Fibroblast of the aortic adventitia (primary cell): ENCODE results near the gene KCNH6. TPM values are rescaled to one million over a fixed set of nuclear protein-coding genes. Genes with fewer than 3 reads are reported as not detected.

ENCODE experiments used
- DNase-seq: peaks from one replicate; pipeline ENCODE4 v3.0.0-alpha.2; 2010; ENCODE audit warnings: low read depth
- H3K4me3 ChIP-seq: 2 replicates; pipeline ENCODE4 v1.5.1; 2011; ENCODE audit warnings: low read depth, mild to moderate bottlenecking, control low read depth, low read length, moderate library complexity
- total RNA-seq: library from RNA; depleted of rRNA; stranded (reverse); fragments of >200 nt; gene quantifications from 2 replicates; pipeline ENCODE4 v1.2.3, GENCODE V29; 2012; ENCODE audit warnings: low replicate concordance
- TF ChIP-seq, protein P1 (sequence below): IDR thresholded peaks from 2 replicates; pipeline ENCODE4 v1.5.1; 2011; ENCODE audit warnings: mild to moderate bottlenecking, low read length, control low read depth, inconsistent platforms; ENCODE audit not compliant: insufficient read depth

Gene KCNH6
- total RNA-seq, 1 donor: not detected

DNA sequence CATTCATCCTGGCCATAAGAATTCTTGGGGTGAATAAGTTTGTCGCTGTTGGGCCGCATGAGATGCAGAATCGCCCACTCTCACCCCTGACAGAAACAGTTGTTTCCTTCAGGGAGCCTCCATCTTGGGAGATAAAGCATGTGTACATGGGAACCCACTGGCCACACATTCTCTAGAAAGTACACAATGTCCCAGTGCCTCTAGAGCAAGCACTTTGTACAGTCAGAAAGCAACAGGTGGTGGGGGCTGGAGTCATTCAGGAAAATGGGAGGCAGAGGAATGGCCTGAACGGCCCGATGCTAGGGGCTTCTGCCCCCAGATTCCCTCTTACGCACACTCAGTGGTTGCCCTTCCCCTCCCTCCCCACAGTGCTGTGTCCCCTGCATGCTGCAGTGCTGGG lies 30.2 kb upstream of the KCNH6 start:
- H3K4me3 ChIP-seq: no peak overlapping the region
- TF ChIP-seq, protein P1, sequence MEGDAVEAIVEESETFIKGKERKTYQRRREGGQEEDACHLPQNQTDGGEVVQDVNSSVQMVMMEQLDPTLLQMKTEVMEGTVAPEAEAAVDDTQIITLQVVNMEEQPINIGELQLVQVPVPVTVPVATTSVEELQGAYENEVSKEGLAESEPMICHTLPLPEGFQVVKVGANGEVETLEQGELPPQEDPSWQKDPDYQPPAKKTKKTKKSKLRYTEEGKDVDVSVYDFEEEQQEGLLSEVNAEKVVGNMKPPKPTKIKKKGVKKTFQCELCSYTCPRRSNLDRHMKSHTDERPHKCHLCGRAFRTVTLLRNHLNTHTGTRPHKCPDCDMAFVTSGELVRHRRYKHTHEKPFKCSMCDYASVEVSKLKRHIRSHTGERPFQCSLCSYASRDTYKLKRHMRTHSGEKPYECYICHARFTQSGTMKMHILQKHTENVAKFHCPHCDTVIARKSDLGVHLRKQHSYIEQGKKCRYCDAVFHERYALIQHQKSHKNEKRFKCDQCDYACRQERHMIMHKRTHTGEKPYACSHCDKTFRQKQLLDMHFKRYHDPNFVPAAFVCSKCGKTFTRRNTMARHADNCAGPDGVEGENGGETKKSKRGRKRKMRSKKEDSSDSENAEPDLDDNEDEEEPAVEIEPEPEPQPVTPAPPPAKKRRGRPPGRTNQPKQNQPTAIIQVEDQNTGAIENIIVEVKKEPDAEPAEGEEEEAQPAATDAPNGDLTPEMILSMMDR: no peak
- DNase-seq: no peak

DNA sequence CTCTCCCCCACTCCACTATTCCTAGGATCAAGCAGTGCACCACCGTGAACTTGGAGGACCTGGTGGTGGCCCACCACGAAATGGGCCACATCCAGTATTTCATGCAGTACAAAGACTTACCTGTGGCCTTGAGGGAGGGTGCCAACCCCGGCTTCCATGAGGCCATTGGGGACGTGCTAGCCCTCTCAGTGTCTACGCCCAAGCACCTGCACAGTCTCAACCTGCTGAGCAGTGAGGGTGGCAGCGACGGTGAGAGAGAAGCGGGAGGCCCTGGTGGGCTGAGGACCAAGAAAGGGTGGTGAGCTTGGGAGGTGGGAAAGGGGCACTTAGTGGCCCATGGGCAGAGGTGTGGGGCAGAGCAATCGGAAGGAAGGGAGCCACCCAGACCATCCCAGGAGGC lies 29.7 kb upstream of the KCNH6 start:
- DNase-seq: no peak
- no peak overlapping the region for H3K4me3 ChIP-seq
- TF ChIP-seq, protein P1: no peak

DNA sequence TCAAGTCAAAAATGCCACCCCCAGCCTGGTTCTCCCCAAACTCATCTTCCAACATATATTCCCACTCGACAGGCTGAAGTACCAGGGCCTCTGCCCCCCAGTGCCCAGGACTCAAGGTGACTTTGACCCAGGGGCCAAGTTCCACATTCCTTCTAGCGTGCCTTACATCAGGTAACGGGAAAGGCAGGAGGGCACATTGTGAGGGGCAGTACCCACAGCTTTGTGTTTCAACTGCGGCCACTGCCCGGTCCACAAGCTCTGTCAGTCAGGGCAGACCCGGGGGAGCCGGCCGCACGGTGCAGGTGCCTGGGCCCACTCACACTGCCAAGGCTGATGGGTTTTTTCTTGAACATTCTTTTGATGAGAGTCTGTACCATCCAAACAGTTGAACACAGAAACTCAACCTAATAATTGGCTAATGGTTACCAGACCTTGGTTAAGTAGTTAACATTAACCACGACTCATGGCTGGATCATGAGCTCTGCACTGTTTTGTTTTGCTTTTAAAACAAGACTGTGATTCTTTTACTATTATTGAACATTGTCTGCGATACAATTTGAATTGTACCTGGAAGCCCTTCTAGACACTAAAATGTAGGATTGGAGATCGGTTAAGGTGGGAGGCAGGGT lies 28.7 kb upstream of the KCNH6 start:
- no peak for DNase-seq
- no peak overlapping the region for H3K4me3 ChIP-seq
- TF ChIP-seq, protein P1: no peak

DNA sequence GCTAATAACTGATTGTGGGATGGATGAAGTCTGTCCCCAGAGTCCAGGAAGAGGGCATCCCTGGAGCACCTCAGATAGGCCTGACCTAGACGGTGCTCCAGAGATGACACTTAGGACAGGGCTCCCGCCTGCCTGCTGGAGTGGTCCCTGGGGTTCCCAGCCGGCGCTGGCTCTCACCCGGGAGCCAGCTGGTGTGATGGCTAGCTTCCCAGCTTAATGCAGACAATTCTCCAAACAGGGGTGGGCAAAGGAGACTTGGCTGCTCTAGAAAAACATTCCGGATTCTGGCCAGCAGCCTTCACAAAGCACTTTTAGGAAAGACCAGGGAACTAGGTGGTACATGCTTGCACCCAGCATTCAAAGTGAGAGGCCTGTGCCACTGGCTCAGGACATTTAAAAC lies 27.7 kb upstream of the KCNH6 start:
- TF ChIP-seq, protein P1: no peak
- DNase-seq: no peak
- no peak overlapping the region for H3K4me3 ChIP-seq

DNA sequence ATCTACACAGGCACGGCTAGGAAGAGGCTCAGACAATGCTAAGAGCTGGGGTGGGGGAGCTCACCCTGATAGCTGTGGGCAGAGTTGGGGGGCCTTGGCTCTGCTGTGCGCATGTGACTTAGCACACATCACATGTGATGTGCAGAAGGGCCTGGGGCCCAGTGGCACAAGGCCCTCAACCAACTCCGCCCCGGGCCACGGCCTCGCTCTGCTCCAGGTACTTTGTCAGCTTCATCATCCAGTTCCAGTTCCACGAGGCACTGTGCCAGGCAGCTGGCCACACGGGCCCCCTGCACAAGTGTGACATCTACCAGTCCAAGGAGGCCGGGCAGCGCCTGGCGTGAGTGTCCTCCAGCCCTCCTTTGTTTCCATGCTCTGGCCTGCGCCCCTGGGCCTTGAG lies 27.0 kb upstream of the KCNH6 start:
- no peak overlapping the region for H3K4me3 ChIP-seq
- TF ChIP-seq, protein P1: no peak
- DNase-seq: no peak

DNA sequence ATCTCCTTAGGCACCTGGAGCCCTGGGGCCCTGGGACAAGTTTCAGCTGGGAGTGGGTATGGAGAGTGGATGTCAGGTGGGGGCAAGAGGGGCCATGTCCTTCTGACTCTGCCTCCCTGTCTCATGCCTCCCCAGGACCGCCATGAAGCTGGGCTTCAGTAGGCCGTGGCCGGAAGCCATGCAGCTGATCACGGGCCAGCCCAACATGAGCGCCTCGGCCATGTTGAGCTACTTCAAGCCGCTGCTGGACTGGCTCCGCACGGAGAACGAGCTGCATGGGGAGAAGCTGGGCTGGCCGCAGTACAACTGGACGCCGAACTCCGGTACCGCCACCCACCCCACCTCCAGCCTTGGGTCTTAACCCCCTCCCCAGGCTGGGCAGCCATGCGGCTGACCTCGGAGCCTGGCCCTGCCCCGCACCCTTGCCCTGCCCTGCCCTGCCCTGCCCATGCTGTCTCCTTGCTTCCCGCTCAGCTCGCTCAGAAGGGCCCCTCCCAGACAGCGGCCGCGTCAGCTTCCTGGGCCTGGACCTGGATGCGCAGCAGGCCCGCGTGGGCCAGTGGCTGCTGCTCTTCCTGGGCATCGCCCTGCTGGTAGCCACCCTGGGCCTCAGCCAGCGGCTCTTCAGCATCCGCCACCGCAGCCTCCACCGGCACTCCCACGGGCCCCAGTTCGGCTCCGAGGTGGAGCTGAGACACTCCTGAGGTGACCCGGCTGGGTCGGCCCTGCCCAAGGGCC lies 26.3 kb upstream of the KCNH6 start:
- H3K4me3 ChIP-seq: no peak overlapping the region
- DNase-seq: no peak
- TF ChIP-seq, protein P1: no peak
